NCI-H526 treated with DMSO at 0.1 percent for 48 hours (cell line): Measurements from ENCODE around the gene ZNF354B.
"Not testable (repeated sequence)": the region's sequence is repeated elsewhere in the genome, so short reads cannot be mapped to it uniquely, and the experiment has no call there.

Source experiments
- DNase-seq: peaks from one replicate; lab custom pipeline; 2025; lab: John Stamatoyannopoulos, UW

The ZNF354B gene

DNA sequence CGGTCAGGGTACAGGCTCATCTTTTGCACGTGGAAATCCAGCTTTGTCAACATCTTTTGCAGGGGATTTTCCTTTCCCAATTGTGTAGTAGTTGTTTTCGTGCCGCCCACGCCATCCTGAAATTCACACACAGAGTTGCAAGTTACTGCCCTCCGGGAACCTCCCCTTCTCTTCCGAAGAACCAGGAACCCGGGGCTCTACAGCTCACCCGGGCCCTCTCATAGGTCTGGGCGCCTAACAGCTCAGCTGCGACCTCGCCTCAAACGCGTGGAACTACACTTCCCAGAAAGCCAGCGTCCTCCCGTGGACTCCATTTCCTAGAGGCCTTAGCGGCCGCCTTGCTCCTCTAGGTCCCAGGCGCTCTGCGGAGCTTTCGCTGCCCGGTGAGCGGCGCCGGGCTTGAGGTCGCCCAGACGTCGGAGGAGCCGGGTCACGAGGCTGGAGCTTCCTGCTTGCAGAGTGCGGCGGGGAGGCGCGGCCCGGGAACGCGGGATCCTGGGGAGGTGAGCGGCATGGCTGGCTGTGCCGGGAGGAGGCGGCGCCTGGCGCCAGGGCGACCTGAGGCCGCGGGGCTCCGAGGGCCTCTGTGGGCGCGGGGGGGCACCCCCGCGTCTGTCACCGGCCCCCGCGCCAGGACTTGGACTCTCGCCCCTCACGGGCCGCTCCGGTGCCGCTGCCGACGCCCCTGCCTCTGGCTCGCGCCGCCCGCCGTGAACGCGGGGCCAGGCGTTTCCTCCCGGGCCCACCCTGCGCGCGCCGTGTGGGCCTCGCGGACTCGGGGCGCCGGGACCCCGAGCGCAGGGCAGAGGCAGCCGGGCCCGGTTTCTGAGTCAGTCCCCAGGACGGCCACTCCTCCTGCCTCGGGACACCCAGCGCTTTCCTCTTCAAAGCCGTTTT lies at the start of gene ZNF354B:
ZNF354B (plus strand) TSS at position 329 of the 897 bp plus-strand sequence. CDS start 1,095 bp downstream, outside the sequence.
- DNase-seq: peak; percentile 72

DNA sequence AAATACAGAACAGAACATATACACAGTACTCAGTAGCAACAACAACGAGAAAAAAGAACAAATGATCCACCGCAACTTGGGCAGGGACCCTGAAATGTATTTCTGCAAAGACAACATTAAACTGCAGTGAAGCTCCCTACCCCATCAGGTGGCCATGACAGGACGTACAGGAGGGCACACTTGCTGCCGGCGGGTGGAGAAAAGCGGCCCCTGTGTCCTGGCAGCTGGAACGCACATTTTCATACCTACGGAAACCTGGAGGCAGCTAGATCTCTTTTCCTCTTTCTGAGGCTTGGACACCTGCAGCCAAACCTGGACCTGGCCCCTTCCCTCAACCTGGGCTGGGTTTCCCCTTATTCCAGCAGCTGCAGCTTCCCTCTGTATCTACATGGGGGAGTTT lies 42.2 kb upstream of the ZNF354B start:
- peak; percentile 23 for DNase-seq

- DNase-seq: peak; percentile 62
Observed at GRCh38 chr5:178818094-178818493, 41.7 kb upstream of the ZNF354B start.

GRCh38 chr5:178820001-178820400 lies 39.8 kb upstream of the ZNF354B start:
- DNase-seq: no peak

- no peak for DNase-seq
Observed at GRCh38 chr5:178825444-178825843, 34.3 kb upstream of the ZNF354B start.

- no peak for DNase-seq
Observed at GRCh38 chr5:178826216-178826615, 33.5 kb upstream of the ZNF354B start.

DNA sequence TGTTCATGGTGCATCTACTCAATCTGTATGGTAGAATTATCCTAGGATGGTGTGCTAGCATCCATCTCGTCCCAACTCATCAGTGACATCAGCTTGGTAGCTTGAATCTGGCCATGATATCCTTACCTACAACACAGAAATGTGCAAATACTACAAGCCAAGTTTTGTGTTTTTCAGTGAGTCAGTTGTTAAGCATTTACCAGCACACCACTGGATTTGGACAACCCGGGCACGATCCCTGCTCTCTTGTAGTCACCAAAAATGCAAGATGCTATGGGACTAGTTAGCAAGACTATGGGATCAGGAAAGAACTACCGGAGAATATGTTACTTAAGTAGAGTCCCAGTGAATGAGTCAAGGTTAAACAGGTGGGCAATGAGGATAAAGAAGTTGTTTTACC lies 32.1 kb upstream of the ZNF354B start:
- DNase-seq: no peak

GRCh38 chr5:178831049-178831448 lies 28.7 kb upstream of the ZNF354B start:
- DNase-seq: no peak

GRCh38 chr5:178832618-178833201 lies 27.0 kb upstream of the ZNF354B start:
- DNase-seq: no peak

DNA sequence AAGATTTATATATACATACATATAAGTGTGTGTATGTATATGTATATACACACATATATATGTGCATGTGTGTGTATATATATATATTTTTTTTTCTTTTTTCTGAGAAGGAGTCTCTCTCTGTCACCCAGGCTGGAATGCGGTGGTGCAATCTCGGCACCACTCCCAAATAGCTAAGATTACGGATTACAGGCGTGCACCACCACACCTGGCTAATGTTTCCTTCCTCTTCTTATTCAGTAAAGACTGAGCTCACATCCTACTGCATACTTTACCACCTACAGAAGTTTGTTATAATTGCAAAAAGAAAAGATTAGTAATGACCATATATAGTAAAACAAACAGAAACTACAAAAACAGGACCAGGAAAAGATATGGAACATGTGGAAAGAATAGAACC lies 23.1 kb upstream of the ZNF354B start:
- no peak for DNase-seq

- DNase-seq: not testable (repeated sequence)
Observed at GRCh38 chr5:178838695-178839318, 20.9 kb upstream of the ZNF354B start.

GRCh38 chr5:178839319-178839704 lies 20.4 kb upstream of the ZNF354B start:
- DNase-seq: peak; percentile 24

GRCh38 chr5:178840399-178840798 lies 19.4 kb upstream of the ZNF354B start:
- not testable (repeated sequence) for DNase-seq

DNA sequence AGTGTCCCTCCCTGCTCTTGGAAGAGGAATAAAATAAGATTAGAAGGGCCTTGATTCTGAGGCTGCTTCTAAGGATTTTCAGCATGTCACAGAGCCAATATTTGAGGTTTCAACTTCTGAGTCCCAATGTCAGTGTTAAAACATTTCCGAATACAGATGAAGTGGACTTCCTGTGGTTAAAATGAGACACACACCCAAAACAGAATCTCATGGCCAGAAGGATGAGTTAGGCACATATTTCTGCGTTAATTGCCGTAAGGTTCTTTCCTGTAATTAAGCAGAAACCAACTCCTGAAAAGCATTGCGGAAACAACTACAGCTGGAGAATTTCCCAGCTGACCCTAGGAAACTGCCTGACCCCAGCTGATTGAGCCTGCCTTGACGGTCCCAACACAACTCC lies 10.4 kb upstream of the ZNF354B start:
- DNase-seq: no peak

- no peak for DNase-seq
Observed at GRCh38 chr5:178851951-178852350, 7.8 kb upstream of the ZNF354B start.

DNA sequence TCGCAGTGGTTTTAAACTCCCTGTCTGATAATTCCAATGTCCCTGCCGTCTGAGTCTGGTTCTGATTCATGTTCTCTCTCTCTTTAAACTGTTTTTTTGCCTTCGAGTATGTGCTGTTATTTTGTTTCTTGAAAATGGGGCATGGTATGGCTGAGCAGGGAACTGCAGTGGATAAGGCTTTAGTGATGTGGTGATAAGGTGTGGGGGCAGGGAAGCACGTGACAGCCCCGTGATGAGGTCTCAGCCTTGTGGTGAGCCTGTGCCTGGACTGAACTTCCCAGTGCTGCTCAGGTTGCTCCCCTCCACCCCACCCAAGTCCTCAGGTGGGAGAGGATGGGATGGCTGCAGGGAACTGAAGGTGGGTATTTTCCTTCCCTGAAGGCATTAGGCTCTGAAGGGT lies 5.5 kb upstream of the ZNF354B start:
- DNase-seq: no peak

- DNase-seq: not testable (repeated sequence)
Observed at GRCh38 chr5:178860615-178861014, 862 bp downstream of the ZNF354B start.

GRCh38 chr5:178861627-178862026 lies 1.9 kb downstream of the ZNF354B start:
- DNase-seq: no peak

GRCh38 chr5:178866946-178867345 lies 7.2 kb downstream of the ZNF354B start:
- no peak for DNase-seq

GRCh38 chr5:178869577-178869976 lies 9.8 kb downstream of the ZNF354B start:
- no peak for DNase-seq

DNA sequence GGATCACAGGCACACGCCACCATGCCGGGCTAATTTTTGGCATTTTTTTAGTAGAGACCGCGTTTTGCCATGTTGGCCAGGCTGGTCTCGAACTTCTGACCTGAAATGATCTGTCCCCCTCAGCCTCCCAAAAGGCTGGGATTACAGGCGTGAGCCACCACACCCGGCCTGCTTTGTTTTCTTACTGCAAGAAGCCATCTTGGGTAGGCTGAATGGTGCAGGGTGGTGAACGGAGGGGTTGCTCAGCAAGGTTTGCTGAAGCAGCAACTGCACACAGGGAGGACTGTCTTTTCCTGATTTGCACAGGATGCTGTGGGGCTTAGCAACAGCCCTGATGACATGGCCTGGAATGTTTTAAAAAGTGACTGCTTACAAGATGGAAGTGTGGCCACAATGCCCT lies 10.7 kb downstream of the ZNF354B start:
- no peak for DNase-seq

DNA sequence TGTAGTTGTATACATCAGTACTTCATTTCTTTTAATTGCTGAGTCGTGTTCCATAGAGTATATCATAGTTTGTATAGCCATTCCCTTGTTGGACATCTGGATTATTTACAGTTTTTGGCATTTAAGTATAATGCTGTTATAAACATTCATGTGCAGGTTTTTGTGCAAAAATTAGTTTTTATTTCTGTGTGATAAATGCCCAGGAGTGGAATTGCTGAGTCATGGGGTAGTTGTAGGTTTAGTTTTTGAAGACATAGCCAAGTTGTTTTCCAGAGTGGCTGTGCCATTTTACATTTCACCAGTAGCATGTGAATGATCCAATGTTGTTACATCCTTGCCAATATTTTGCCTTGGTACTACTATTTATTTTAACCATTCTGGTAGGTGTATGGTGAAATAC lies 12.5 kb downstream of the ZNF354B start:
- no peak for DNase-seq

DNA sequence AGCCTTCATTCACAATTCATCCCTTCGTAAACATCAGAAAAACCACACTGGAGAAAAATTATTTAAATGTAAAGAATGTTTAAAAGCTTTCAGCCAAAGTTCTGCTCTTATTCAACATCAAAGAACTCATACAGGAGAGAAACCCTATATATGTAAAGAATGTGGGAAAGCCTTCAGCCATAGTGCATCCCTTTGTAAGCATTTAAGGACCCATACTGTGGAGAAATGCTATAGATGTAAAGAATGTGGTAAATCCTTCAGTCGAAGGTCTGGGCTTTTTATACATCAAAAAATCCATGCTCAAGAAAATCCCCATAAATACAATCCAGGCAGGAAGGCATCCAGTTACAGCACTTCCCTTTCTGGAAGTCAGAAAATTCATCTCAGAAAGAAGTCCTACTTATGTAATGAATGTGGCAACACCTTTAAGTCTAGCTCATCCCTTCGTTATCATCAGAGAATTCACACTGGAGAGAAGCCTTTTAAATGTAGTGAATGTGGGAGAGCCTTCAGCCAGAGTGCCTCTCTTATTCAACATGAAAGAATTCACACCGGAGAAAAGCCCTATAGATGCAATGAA lies 23.5 kb downstream of the ZNF354B start:
- not testable (repeated sequence) for DNase-seq
